CD14-positive monocyte (primary cell): ENCODE results near the gene FGD2. TPM values are rescaled to one million over a fixed set of nuclear protein-coding genes. Genes with fewer than 3 reads are reported as not detected.

Experiments used
- DNase-seq, 3 donors: peaks; one replicate each; pipeline ENCODE4 v3.0.0-alpha.2; 2011 to 2022
- H2AFZ ChIP-seq: 2 replicates; pipeline ENCODE4 v1.6.0; 2012; ENCODE audit warnings: mild to moderate bottlenecking, low read depth, low read length, inconsistent platforms; ENCODE audit not compliant: insufficient read depth, poor library complexity, severe bottlenecking
- H3K27ac ChIP-seq, 2 donors: 1 replicate in 1 of 2; 2 replicates in 1 of 2; pipeline ENCODE4 v1.5.1; 2012 to 2013; ENCODE audit warnings: low read length in 2 of 2, control low read depth in 1 of 2, inconsistent platforms in 1 of 2, low read depth in 1 of 2, mild to moderate bottlenecking in 1 of 2
- H3K27me3 ChIP-seq, 2 donors: one replicate each; pipeline versions ENCODE4 v1.6.0 to v1.6.1; 2011 to 2013; ENCODE audit warnings: low read length in 2 of 2; ENCODE audit not compliant: control insufficient read depth in 2 of 2, insufficient read depth in 2 of 2
- H3K36me3 ChIP-seq, 2 donors: replicated peaks in 1 of 2; 1 replicate in 1 of 2; 2 replicates in 1 of 2; pipeline versions ENCODE4 v1.5.1 to v1.6.1; 2012 to 2013; ENCODE audit warnings: low read length in 2 of 2, control low read depth in 1 of 2, inconsistent platforms in 1 of 2, mild to moderate bottlenecking in 1 of 2; ENCODE audit not compliant: insufficient read depth in 2 of 2, control insufficient read depth in 1 of 2
- H3K4me1 ChIP-seq, 2 donors: 1 replicate in 1 of 2; 2 replicates in 1 of 2; pipeline versions ENCODE4 v1.5.1 to v1.6.1; 2012 to 2013; ENCODE audit warnings: low read length in 2 of 2, control low read depth in 1 of 2, inconsistent platforms in 1 of 2, mild to moderate bottlenecking in 1 of 2, moderate library complexity in 1 of 2; ENCODE audit not compliant: insufficient read depth in 2 of 2, control insufficient read depth in 1 of 2
- H3K4me2 ChIP-seq: replicated peaks from 2 replicates; pipeline ENCODE3; 2012; ENCODE audit warnings: low read length, moderate library complexity, mild to moderate bottlenecking; ENCODE audit not compliant: poor library complexity, severe bottlenecking; ENCODE audit errors: extremely low read depth
- H3K4me3 ChIP-seq, 3 experiments: fragments of 200-600 bp in 1 of 3; sonication (generic) in 1 of 3; replicated peaks in 1 of 3; 1 replicate in 2 of 3; 2 replicates in 1 of 3; pipeline ENCODE4 v1.5.1; 2011 to 2013; ENCODE audit warnings: low read length in 3 of 3, mild to moderate bottlenecking in 3 of 3, control low read depth in 2 of 3, low read depth in 2 of 3, inconsistent platforms in 1 of 3, moderate library complexity in 1 of 3
- H3K79me2 ChIP-seq: 2 replicates; pipeline ENCODE4 v1.6.0; 2012; ENCODE audit warnings: mild to moderate bottlenecking, control low read depth, inconsistent platforms, low read length, moderate library complexity; ENCODE audit not compliant: insufficient read depth
- H3K9ac ChIP-seq: 2 replicates; pipeline ENCODE4 v1.6.0; 2017; ENCODE audit warnings: low read length, mild to moderate bottlenecking; ENCODE audit not compliant: insufficient read depth, poor library complexity, severe bottlenecking
- H3K9me3 ChIP-seq, 2 donors: replicated peaks in 1 of 2; 1 replicate in 1 of 2; 2 replicates in 1 of 2; pipeline versions ENCODE4 v1.5.1 to v1.6.1; 2012 to 2013; ENCODE audit warnings: low read length in 2 of 2, control low read depth in 1 of 2; ENCODE audit not compliant: control insufficient read depth in 1 of 2, insufficient read depth in 1 of 2
- H4K20me1 ChIP-seq: 2 replicates; pipeline ENCODE4 v1.6.0; 2012; ENCODE audit warnings: mild to moderate bottlenecking, low read length, control low read depth, moderate library complexity; ENCODE audit not compliant: insufficient read depth
- H3K27ac Mint-ChIP-seq, 7 donors: one replicate each; pipeline ENCODE4 v1.8.0; 2020; ENCODE audit warnings: mild to moderate bottlenecking in 7 of 7, mixed read lengths in 7 of 7, moderate library complexity in 6 of 7, inconsistent platforms in 2 of 7
- H3K27me3 Mint-ChIP-seq, 3 donors: one replicate each; pipeline ENCODE4 v1.8.0; 2021 to 2022; ENCODE audit warnings: low read depth in 3 of 3, mild to moderate bottlenecking in 3 of 3, mixed read lengths in 3 of 3, moderate library complexity in 3 of 3, inconsistent platforms in 1 of 3
- H3K36me3 Mint-ChIP-seq, 2 donors: one replicate each; pipeline ENCODE4 v1.8.0; 2020; ENCODE audit warnings: mixed read lengths in 2 of 2, inconsistent platforms in 1 of 2, mild to moderate bottlenecking in 1 of 2
- H3K4me1 Mint-ChIP-seq: one replicate; pipeline ENCODE4 v1.8.0; 2020; ENCODE audit warnings: mild to moderate bottlenecking, mixed read lengths
- H3K4me3 Mint-ChIP-seq, 2 donors: one replicate each; pipeline ENCODE4 v1.8.0; 2020; ENCODE audit warnings: mild to moderate bottlenecking in 2 of 2, mixed read lengths in 2 of 2, moderate library complexity in 1 of 2
- H3K9me3 Mint-ChIP-seq, 7 donors: one replicate each; pipeline ENCODE4 v1.8.0; 2020 to 2022; ENCODE audit warnings: mixed read lengths in 7 of 7, mild to moderate bottlenecking in 6 of 7, moderate library complexity in 6 of 7, inconsistent platforms in 2 of 7
- WGBS: methylation state at CpG from one replicate; pipeline ENCODE4 v1.1.5; 2013; ENCODE audit warnings: missing lambda C conversion rate; ENCODE audit not compliant: insufficient coverage; 5-methylcytosine and 5-hydroxymethylcytosine counted together
- intact Hi-C, 2 donors: fragments of 100-400 bp; cut with micrococcal nuclease; formaldehyde crosslinking; loops; one replicate each; pipeline versions ENCODE4 v1.15.0 to v1.15.1; 2023
- polyA plus RNA-seq, 3 donors: library from polyadenylated mRNA; depleted of rRNA in 1 of 3; unstranded in 2 of 3; stranded (reverse) in 1 of 3; fragments of 300-500 nt in 2 of 3; fragments of >200 nt in 1 of 3; fragmentation: Illumina TruSeq in 2 of 3; gene quantifications; 1 replicate in 2 of 3; 2 replicates in 1 of 3; pipeline ENCODE4 v1.2.3, GENCODE V29; 2012 to 2021
- TF ChIP-seq, protein P1 (sequence below): fragments of 200-600 bp; IDR thresholded peaks from one replicate; pipeline ENCODE4 v1.8.0; 2022; ENCODE audit warnings: antibody characterized with exemption, mild to moderate bottlenecking

Gene FGD2
- polyA plus RNA-seq, 3 donors, result 25.3 to 356 (median 50.0) TPM

DNA sequence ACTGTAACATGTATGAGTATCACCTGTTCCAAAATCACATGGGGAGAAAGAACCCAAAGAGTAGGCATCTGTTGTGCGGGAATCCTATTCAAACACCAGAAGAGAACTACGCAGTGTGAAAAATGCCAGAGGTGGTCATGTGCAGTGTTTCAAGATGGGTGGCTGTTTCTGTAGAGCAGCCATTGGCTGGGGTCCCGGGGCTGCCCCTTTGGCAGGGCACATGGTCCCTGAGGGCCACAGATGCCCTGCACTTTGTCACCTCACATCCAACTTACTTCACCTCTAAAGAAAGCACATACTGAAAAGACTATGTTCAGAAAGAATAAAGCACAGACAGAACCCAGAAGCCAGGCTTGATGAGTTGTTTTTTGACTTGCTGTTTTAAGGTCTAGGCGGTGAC is 31.8 kb upstream of the FGD2 start:
- Mint-ChIP-seq H3K36me3 (peaks cover 97 to 100% of the 10 kb centered on the region in 2 donors), H3K4me3 (no peak overlapping the region), H3K27ac (no peak overlapping the region), H3K27me3 (peaks cover 0 to 1% (median 1%) of the 10 kb centered on the region in 3 donors), H3K4me1 (no peaks in the 10 kb centered on the region), H3K9me3 (no peaks in the 10 kb centered on the region)
- H3K4me1 ChIP-seq, result no peaks in the 10 kb centered on the region
- no peak overlapping the region for H3K4me3 ChIP-seq
- H3K27ac ChIP-seq, result no peak overlapping the region
- H4K20me1 ChIP-seq, result peaks cover 77% of the 10 kb centered on the region
- intact Hi-C loops, result no loop called here
- 100% methylated on average over 1 of the region's 4 CpGs for WGBS
- DNase-seq, result no peak
- peaks cover 100% of the 10 kb centered on the region in 2 donors for H3K36me3 ChIP-seq
- no peak overlapping the region for H3K4me2 ChIP-seq
- peaks cover 14% of the 10 kb centered on the region for H3K79me2 ChIP-seq
- H3K9ac ChIP-seq, result no peak overlapping the region
- TF ChIP-seq, protein P1, sequence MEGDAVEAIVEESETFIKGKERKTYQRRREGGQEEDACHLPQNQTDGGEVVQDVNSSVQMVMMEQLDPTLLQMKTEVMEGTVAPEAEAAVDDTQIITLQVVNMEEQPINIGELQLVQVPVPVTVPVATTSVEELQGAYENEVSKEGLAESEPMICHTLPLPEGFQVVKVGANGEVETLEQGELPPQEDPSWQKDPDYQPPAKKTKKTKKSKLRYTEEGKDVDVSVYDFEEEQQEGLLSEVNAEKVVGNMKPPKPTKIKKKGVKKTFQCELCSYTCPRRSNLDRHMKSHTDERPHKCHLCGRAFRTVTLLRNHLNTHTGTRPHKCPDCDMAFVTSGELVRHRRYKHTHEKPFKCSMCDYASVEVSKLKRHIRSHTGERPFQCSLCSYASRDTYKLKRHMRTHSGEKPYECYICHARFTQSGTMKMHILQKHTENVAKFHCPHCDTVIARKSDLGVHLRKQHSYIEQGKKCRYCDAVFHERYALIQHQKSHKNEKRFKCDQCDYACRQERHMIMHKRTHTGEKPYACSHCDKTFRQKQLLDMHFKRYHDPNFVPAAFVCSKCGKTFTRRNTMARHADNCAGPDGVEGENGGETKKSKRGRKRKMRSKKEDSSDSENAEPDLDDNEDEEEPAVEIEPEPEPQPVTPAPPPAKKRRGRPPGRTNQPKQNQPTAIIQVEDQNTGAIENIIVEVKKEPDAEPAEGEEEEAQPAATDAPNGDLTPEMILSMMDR, result no peak
- no peaks in the 10 kb centered on the region for H3K9me3 ChIP-seq
- H3K27me3 ChIP-seq, result no peaks in the 10 kb centered on the region
- H2AFZ ChIP-seq, result no peak overlapping the region

DNA sequence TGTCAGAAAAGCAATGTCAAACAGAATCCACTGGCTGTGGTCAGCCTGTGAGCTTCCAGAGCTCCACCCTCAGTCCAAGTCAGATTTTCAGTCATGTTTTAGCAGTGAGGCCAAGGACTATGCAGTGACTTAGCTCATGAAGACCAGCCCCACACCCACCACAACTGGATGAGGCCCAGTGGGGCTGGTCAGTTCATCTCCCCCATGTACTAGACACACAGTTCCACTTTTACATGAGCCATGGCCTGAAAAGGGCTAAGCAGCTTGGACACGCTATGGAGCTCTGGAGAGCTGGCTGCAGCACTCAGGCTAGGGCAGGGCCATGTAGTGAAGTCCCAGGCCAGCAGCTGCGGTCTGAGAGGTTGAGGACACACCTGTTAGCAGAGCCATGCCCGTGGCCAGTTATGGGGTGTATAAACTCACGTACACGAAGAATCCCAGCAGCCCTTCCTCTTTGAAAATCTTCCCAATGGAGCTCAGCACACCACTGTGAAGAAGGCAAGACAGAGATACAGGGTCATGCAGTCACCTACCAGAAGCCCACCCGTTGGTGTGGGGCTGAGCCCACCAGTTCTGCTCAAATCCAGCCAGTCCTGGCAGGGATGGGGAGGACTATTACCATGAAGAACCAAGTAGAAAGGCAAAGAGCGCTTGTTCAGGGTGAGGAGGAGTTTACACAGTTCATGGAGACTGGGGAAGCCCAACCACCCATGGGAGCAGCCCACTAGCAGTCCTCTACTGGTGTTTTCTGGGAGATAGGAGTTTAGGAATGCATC is 30.0 kb upstream of the FGD2 start:
- intact Hi-C loops, result loop anchor here in 1 of 2 donors (5.0 kb wide), 1 partner anchor 42 kb away; no protein-coding TSS in a partner anchor
- Mint-ChIP-seq H3K4me1 (peaks cover 5% of the 10 kb centered on the region), H3K9me3 (no peaks in the 10 kb centered on the region), H3K27me3 (peaks cover 0 to 1% (median 0%) of the 10 kb centered on the region in 3 donors), H3K36me3 (peaks cover 92 to 99% of the 10 kb centered on the region in 2 donors), H3K27ac (peak overlapping the region in 3 of 7 donors; percentile 40 to 67 (median 48)), H3K4me3 (no peak overlapping the region)
- H3K9me3 ChIP-seq, result no peaks in the 10 kb centered on the region
- H3K79me2 ChIP-seq, result peaks cover 32% of the 10 kb centered on the region
- H3K36me3 ChIP-seq, result peaks cover 100% of the 10 kb centered on the region in 2 donors
- WGBS, result 100% methylated on average over 7 of the region's 7 CpGs
- H3K27ac ChIP-seq, result no peak overlapping the region
- TF ChIP-seq, protein P1, result no peak
- H3K9ac ChIP-seq, result no peak overlapping the region
- DNase-seq, result no peak
- peaks cover 85% of the 10 kb centered on the region for H4K20me1 ChIP-seq
- H3K27me3 ChIP-seq, result no peaks in the 10 kb centered on the region
- H2AFZ ChIP-seq, result no peak overlapping the region
- H3K4me1 ChIP-seq, result no peaks in the 10 kb centered on the region
- H3K4me3 ChIP-seq, result no peak overlapping the region
- no peak overlapping the region for H3K4me2 ChIP-seq
